H1 (cell line): ENCODE data around the gene RNF187. TPM values are rescaled to one million over a fixed set of nuclear protein-coding genes. Genes with fewer than 3 reads are reported as not detected.

ENCODE experiments used
- CHD7 ChIP-seq: fragments of 300-600 bp; sonication (generic); IDR thresholded peaks from 2 replicates; pipeline ENCODE4 v1.7.1; 2012; ENCODE audit warnings: low read length, moderate library complexity, mild to moderate bottlenecking, inconsistent platforms; ENCODE audit not compliant: insufficient replicate concordance
- MAFK ChIP-seq: IDR thresholded peaks from 2 replicates; pipeline ENCODE4 v1.6.1; 2012; ENCODE audit warnings: low read depth, mild to moderate bottlenecking, improper control_type of control experiment, low read length
- SP1 ChIP-seq: IDR thresholded peaks from 2 replicates; pipeline ENCODE4 v1.6.1; 2011; ENCODE audit warnings: low read depth, low read length
- polyA plus RNA-seq, 7 experiments: library from polyadenylated mRNA; depleted of rRNA in 3 of 7; stranded (reverse) in 5 of 7; unstranded in 2 of 7; fragments of >200 nt in 5 of 7; fragments of 200-250 nt in 2 of 7; gene quantifications; 1 replicate in 5 of 7; 2 replicates in 1 of 7; 4 replicates in 1 of 7; pipeline versions ENCODE4 v1.2.1 to v1.2.3, GENCODE V29; 2011 to 2013; ENCODE audit warnings: missing spikeins in 2 of 7, mixed read lengths in 2 of 7
- total RNA-seq: library from RNA; stranded (reverse); fragmentation: NEBNext Ultra II Directional; extraction: Animal tissue kit (Norgen Biotek cat#: 25700); gene quantifications from 2 replicates; pipeline ENCODE4 v1.2.1, GENCODE V29; 2021

RNF187 gene
- total and polyA plus RNA-seq, 2 of the 8 experiments (the other 6 are each of a cell fraction or from before 2014, with no cell fraction given), result 47.0 to 113 TPM

- TF ChIP-seq CHD7 (no peak), MAFK (no peak), SP1 (no peak)
These were observed 13.1 kb downstream of the RNF187 start (continued) for GRCh38 chr1:228500143-228500734.
